H54 (cell line): ENCODE results near the gene TSEN15.
"Not testable (repeated sequence)": the region's sequence is repeated elsewhere in the genome, so short reads cannot be mapped to it uniquely, and the experiment has no call there.

Experiments used
- DNase-seq: peaks from one replicate; pipeline ENCODE4 v3.0.0; 2011; ENCODE audit warnings: low spot score, mixed read lengths; ENCODE audit not compliant: insufficient read length
- FAIRE-seq: peaks from 3 replicates; lab custom pipeline; 2011; peaks lifted over from hg19 to GRCh38; lab: Jason Lieb, UNC
- POLR2A ChIP-seq: IDR thresholded peaks from 2 replicates; pipeline ENCODE4 v1.6.1; 2011; ENCODE audit warnings: low read depth, mild to moderate bottlenecking, low read length

The TSEN15 gene

GRCh38 chr1:184075055-184076029 lies 23.8 kb downstream of the TSEN15 start:
- FAIRE-seq (peak; percentile 53), DNase-seq (no peak)
- no peak for TF ChIP-seq POLR2A

GRCh38 chr1:184078564-184079249 lies 27.2 kb downstream of the TSEN15 start:
- FAIRE-seq: no peak
- TF ChIP-seq POLR2A: no peak
- DNase-seq: no peak

- no peak for TF ChIP-seq POLR2A
- FAIRE-seq: no peak
- DNase-seq: no peak
Observed at GRCh38 chr1:184080309-184080708, 28.8 kb downstream of the TSEN15 start.

- no peak for DNase-seq
- no peak for FAIRE-seq
- TF ChIP-seq POLR2A: no peak
Observed at GRCh38 chr1:184082541-184083415, 31.2 kb downstream of the TSEN15 start.

- no peak for DNase-seq
- FAIRE-seq: no peak
- TF ChIP-seq POLR2A: no peak
Observed at GRCh38 chr1:184085667-184086066, 34.1 kb downstream of the TSEN15 start.

- no peak for DNase-seq
- FAIRE-seq: no peak
- no peak for TF ChIP-seq POLR2A
Observed at GRCh38 chr1:184088037-184088436, 36.5 kb downstream of the TSEN15 start.

- no peak for TF ChIP-seq POLR2A
- DNase-seq (no peak), FAIRE-seq (no peak)
Observed at GRCh38 chr1:184093071-184093470, 41.5 kb downstream of the TSEN15 start.

GRCh38 chr1:184096005-184096404 lies 44.5 kb downstream of the TSEN15 start:
- FAIRE-seq (no peak), DNase-seq (no peak)
- no peak for TF ChIP-seq POLR2A

GRCh38 chr1:184096580-184096979 lies 45.0 kb downstream of the TSEN15 start:
- not testable (repeated sequence) for DNase-seq, FAIRE-seq

GRCh38 chr1:184101141-184101540 lies 49.6 kb downstream of the TSEN15 start:
- FAIRE-seq (no peak), DNase-seq (no peak)
- TF ChIP-seq POLR2A: no peak

GRCh38 chr1:184101571-184101970 lies 50.0 kb downstream of the TSEN15 start:
- DNase-seq (no peak), FAIRE-seq (no peak)
- no peak for TF ChIP-seq POLR2A

GRCh38 chr1:184110272-184111204 lies 59.0 kb downstream of the TSEN15 start:
- no peak for TF ChIP-seq POLR2A
- no peak for FAIRE-seq
- DNase-seq: no peak
